Measurements from ENCODE around the gene GIMD1.

Gene GIMD1

DNA sequence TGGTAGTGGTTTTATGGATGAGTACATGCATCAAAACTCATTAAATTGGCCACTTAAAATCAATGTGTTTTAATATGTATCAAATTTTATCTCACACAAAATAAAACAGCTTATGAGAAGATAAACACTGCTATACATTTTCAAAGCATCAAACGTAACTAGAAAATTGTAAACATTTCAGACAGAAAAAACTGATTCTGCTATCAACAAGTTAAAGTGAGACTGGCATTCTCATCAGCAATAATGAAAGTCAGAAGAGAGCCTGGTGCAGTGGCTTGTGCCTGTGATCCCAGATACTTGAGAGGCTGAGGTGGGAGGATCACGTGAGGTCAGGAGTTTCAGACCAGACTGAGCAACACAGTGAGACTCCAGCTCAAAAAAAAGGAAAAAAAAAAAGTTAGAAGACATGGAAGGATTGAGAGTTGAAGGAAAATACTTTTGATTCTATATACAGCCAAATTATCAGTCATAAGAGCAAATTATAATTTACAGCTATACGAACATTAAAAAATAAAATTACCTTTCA is 55.5 kb downstream of the GIMD1 start (continued):
- TF ChIP-seq, protein P1, sequence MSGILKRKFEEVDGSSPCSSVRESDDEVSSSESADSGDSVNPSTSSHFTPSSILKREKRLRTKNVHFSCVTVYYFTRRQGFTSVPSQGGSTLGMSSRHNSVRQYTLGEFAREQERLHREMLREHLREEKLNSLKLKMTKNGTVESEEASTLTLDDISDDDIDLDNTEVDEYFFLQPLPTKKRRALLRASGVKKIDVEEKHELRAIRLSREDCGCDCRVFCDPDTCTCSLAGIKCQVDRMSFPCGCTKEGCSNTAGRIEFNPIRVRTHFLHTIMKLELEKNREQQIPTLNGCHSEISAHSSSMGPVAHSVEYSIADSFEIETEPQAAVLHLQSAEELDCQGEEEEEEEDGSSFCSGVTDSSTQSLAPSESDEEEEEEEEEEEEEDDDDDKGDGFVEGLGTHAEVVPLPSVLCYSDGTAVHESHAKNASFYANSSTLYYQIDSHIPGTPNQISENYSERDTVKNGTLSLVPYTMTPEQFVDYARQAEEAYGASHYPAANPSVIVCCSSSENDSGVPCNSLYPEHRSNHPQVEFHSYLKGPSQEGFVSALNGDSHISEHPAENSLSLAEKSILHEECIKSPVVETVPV (CRISPR knock-in tag; IDR thresholded peaks at IDR 0.05), result no peak

GRCh38 chr4:106312377-106312776 is 56.2 kb downstream of the GIMD1 start:
- ATAC-seq, result no peak
- TF ChIP-seq ZFP30 (CRISPR knock-in tag; IDR thresholded peaks at IDR 0.05) (no peak), ISL1 (CRISPR knock-in tag; IDR thresholded peaks at IDR 0.05) (peak; percentile 49; the same call in 1 of the 2 replicates), POU6F1 (CRISPR knock-in tag; IDR thresholded peaks at IDR 0.05; ENCODE audit: borderline replicate concordance, low read depth) (no peak), ARNTL (CRISPR knock-in tag; IDR thresholded peaks at IDR 0.05; ENCODE audit: borderline replicate concordance, low read depth) (no peak), GLIS3 (CRISPR knock-in tag; IDR thresholded peaks at IDR 0.05) (no peak), PPARA (CRISPR knock-in tag; IDR thresholded peaks at IDR 0.05; ENCODE audit: borderline replicate concordance) (no peak), RARB (CRISPR knock-in tag; IDR thresholded peaks at IDR 0.05) (no peak), ZNF70 (CRISPR knock-in tag; IDR thresholded peaks at IDR 0.05) (no peak)
